HepG2 (cell line): ENCODE data around the gene ZNF512B. TPM values are rescaled to one million over a fixed set of nuclear protein-coding genes. Genes with fewer than 3 reads are reported as not detected.

Experiments
- BHLHE40 ChIP-seq: IDR thresholded peaks from 2 replicates; pipeline ENCODE4 v1.6.1; 2011; ENCODE audit warnings: low read length, improper control_type of control experiment
- CEBPB ChIP-seq: IDR thresholded peaks from 2 replicates; pipeline ENCODE4 v1.6.1; 2011; ENCODE audit warnings: low read depth, low read length, improper control_type of control experiment, borderline replicate concordance
- CENPT ChIP-seq: sonication (generic); formaldehyde crosslinking; IDR thresholded peaks from 2 replicates; pipeline ENCODE4 v1.8.0; 2022; ENCODE audit warnings: low read depth, mild to moderate bottlenecking, moderate library complexity, missing genetic modification reagents
- CHCHD3 ChIP-seq: sonication (generic); formaldehyde crosslinking; IDR thresholded peaks from 2 replicates; pipeline ENCODE4 v1.8.0; 2022; ENCODE audit warnings: mild to moderate bottlenecking, missing genetic modification reagents, moderate library complexity
- DNMT3B ChIP-seq: conservative IDR thresholded peaks from 2 replicates; pipeline ENCODE4 v1.6.1; 2016; ENCODE audit warnings: missing biosample characterization, control low read depth
- MTF1 ChIP-seq: sonication (generic); formaldehyde crosslinking; IDR thresholded peaks from 2 replicates; pipeline ENCODE4 v1.5.0; 2020; ENCODE audit warnings: missing genetic modification reagents
- SIN3A ChIP-seq: IDR thresholded peaks from 2 replicates; pipeline ENCODE4 v1.6.1; 2011; ENCODE audit warnings: low read depth, mild to moderate bottlenecking, control low read depth, low read length, borderline replicate concordance
- SYNCRIP ChIP-seq: fragments of 200-400 bp; formaldehyde crosslinking; IDR thresholded peaks from 2 replicates; pipeline ENCODE4 v1.6.1; 2018; ENCODE audit warnings: mild to moderate bottlenecking, low read depth, low read length; ENCODE audit not compliant: insufficient read depth
- ZNF225 ChIP-seq: sonication (generic); formaldehyde crosslinking; IDR thresholded peaks from 2 replicates; pipeline ENCODE4 v1.4.0; 2020; ENCODE audit warnings: mild to moderate bottlenecking, missing genetic modification reagents
- ZNF230 ChIP-seq: sonication (generic); formaldehyde crosslinking; IDR thresholded peaks from 2 replicates; pipeline ENCODE4 v1.4.0; 2020; ENCODE audit warnings: mild to moderate bottlenecking, missing genetic modification reagents
- ZNF772 ChIP-seq: sonication (generic); formaldehyde crosslinking; IDR thresholded peaks from 2 replicates; pipeline ENCODE4 v1.5.0; 2020; ENCODE audit warnings: mild to moderate bottlenecking, missing genetic modification reagents
- ZSCAN12 ChIP-seq: sonication (generic); formaldehyde crosslinking; IDR thresholded peaks from 2 replicates; pipeline ENCODE4 v1.9.0; 2021; ENCODE audit warnings: mild to moderate bottlenecking, missing genetic modification reagents
- polyA plus RNA-seq, 8 experiments: library from polyadenylated mRNA; depleted of rRNA in 3 of 8; stranded (reverse) in 7 of 8; unstranded in 1 of 8; fragments of >200 nt; fragmentation: Illumina TruSeq in 4 of 8; extraction: Trizol in 4 of 8; gene quantifications; 2 replicates each; pipeline versions ENCODE4 v1.2.1 to v1.2.3, GENCODE V29; 2011 to 2016; ENCODE audit warnings: low read depth in 4 of 8, missing spikeins in 1 of 8, mixed read lengths in 1 of 8; ENCODE audit not compliant: insufficient read depth in 1 of 8
- total RNA-seq, 5 experiments: library from RNA; depleted of rRNA; stranded (reverse); fragments of >200 nt; fragmentation: Illumina TruSeq; extraction: Trizol; gene quantifications; 2 replicates each; pipeline ENCODE4 v1.2.3, GENCODE V29; 2016; ENCODE audit warnings: low read depth in 1 of 5
- TF ChIP-seq, protein P1 (sequence below): sonication (generic); formaldehyde crosslinking; conservative IDR thresholded peaks from 2 replicates; pipeline ENCODE4 v1.8.0; 2022; ENCODE audit warnings: mild to moderate bottlenecking, moderate library complexity, missing genetic modification reagents
- TF ChIP-seq, protein P2 (sequence below): sonication (generic); formaldehyde crosslinking; conservative IDR thresholded peaks from 2 replicates; pipeline ENCODE4 v1.4.0; 2020; ENCODE audit warnings: missing genetic modification reagents
- TF ChIP-seq, protein P3 (sequence below): sonication (generic); formaldehyde crosslinking; IDR thresholded peaks from 2 replicates; pipeline ENCODE4 v1.5.1; 2020; ENCODE audit warnings: mild to moderate bottlenecking, missing genetic modification reagents, borderline replicate concordance

ZNF512B gene
- total and polyA plus RNA-seq, 2 of the 13 experiments (the other 11 are each of a cell fraction or from before 2014, with no cell fraction given) = 11.5 to 30.6 TPM

DNA sequence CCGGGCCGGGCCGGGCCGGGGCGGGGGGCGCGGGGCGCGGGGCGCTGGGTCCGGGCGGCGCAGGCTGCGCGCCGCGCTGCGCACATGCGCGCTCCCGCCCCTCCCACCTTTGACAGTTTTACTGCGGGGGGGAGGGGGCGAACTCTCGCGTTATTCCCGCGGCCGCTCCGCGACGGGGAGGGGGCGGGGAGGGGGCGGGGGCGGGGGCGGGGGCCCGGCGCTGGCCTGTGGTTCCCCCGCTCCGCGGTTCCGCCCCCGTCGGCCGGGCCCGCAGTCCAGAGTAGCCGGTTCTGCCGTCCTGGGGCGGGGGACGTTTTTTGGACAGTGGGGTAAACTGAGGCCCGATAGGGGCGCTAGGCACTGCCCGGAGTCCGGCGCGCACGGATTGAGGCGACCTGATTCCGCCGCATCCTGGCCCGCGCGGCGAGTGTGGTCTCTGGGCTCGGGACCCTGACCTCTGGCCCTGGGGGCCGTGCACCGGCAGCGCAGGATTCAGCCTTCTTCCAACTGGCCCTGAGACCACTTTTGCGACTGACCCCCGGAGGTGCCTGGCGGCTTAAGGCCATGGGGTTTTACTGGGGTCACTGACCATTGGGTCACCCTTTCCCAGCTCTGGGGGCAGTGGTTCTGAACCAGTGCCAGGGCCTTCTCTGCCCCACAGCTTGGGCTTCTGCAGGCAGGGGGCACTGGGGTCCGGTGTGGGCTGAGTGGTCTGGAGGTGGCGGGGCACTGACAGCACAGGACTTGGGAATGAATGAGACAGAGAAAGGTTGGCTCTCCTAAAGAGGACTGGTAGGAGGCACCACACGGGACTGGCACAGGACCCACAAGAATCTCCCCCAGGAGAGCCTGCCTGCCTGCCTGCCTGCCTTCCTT is at the start of gene ZNF512B (continued):
- TF ChIP-seq ZSCAN12 (CRISPR knock-in tag) (no peak), SYNCRIP (no peak), ZNF230 (CRISPR knock-in tag) (peak; percentile 72; the same call in 1 of the 2 replicates), BHLHE40 (no peak; the same call in 1 of the 2 replicates), CENPT (CRISPR knock-in tag) (no peak), MTF1 (CRISPR knock-in tag) (no peak), SIN3A (peak; percentile 73; the same call in 1 of the 2 replicates), CHCHD3 (CRISPR knock-in tag) (no peak), ZNF225 (peak; percentile 58; the same call in 1 of the 2 replicates), CEBPB (no peak), ZNF772 (CRISPR knock-in tag) (peak; percentile 71; the same call in 1 of the 2 replicates), DNMT3B (CRISPR knock-in tag) (0 out of 2 replicates have a peak, but pooled peaks have one; percentile 53)
- TF ChIP-seq, protein P1, sequence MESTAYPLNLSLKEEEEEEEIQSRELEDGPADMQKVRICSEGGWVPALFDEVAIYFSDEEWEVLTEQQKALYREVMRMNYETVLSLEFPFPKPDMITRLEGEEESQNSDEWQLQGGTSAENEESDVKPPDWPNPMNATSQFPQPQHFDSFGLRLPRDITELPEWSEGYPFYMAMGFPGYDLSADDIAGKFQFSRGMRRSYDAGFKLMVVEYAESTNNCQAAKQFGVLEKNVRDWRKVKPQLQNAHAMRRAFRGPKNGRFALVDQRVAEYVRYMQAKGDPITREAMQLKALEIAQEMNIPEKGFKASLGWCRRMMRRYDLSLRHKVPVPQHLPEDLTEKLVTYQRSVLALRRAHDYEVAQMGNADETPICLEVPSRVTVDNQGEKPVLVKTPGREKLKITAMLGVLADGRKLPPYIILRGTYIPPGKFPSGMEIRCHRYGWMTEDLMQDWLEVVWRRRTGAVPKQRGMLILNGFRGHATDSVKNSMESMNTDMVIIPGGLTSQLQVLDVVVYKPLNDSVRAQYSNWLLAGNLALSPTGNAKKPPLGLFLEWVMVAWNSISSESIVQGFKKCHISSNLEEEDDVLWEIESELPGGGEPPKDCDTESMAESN (CRISPR knock-in tag) = peak; percentile 62; the same call in 1 of the 2 replicates
- TF ChIP-seq, protein P2, sequence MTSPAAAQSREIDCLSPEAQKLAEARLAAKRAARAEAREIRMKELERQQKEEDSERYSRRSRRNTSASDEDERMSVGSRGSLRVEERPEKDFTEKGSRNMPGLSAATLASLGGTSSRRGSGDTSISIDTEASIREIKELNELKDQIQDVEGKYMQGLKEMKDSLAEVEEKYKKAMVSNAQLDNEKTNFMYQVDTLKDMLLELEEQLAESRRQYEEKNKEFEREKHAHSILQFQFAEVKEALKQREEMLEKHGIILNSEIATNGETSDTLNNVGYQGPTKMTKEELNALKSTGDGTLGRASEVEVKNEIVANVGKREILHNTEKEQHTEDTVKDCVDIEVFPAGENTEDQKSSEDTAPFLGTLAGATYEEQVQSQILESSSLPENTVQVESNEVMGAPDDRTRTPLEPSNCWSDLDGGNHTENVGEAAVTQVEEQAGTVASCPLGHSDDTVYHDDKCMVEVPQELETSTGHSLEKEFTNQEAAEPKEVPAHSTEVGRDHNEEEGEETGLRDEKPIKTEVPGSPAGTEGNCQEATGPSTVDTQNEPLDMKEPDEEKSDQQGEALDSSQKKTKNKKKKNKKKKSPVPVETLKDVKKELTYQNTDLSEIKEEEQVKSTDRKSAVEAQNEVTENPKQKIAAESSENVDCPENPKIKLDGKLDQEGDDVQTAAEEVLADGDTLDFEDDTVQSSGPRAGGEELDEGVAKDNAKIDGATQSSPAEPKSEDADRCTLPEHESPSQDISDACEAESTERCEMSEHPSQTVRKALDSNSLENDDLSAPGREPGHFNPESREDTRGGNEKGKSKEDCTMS (CRISPR knock-in tag) = no peak
- TF ChIP-seq, protein P3, sequence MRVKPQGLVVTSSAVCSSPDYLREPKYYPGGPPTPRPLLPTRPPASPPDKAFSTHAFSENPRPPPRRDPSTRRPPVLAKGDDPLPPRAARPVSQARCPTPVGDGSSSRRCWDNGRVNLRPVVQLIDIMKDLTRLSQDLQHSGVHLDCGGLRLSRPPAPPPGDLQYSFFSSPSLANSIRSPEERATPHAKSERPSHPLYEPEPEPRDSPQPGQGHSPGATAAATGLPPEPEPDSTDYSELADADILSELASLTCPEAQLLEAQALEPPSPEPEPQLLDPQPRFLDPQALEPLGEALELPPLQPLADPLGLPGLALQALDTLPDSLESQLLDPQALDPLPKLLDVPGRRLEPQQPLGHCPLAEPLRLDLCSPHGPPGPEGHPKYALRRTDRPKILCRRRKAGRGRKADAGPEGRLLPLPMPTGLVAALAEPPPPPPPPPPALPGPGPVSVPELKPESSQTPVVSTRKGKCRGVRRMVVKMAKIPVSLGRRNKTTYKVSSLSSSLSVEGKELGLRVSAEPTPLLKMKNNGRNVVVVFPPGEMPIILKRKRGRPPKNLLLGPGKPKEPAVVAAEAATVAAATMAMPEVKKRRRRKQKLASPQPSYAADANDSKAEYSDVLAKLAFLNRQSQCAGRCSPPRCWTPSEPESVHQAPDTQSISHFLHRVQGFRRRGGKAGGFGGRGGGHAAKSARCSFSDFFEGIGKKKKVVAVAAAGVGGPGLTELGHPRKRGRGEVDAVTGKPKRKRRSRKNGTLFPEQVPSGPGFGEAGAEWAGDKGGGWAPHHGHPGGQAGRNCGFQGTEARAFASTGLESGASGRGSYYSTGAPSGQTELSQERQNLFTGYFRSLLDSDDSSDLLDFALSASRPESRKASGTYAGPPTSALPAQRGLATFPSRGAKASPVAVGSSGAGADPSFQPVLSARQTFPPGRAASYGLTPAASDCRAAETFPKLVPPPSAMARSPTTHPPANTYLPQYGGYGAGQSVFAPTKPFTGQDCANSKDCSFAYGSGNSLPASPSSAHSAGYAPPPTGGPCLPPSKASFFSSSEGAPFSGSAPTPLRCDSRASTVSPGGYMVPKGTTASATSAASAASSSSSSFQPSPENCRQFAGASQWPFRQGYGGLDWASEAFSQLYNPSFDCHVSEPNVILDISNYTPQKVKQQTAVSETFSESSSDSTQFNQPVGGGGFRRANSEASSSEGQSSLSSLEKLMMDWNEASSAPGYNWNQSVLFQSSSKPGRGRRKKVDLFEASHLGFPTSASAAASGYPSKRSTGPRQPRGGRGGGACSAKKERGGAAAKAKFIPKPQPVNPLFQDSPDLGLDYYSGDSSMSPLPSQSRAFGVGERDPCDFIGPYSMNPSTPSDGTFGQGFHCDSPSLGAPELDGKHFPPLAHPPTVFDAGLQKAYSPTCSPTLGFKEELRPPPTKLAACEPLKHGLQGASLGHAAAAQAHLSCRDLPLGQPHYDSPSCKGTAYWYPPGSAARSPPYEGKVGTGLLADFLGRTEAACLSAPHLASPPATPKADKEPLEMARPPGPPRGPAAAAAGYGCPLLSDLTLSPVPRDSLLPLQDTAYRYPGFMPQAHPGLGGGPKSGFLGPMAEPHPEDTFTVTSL (CRISPR knock-in tag) = no peak
